RWPE1 (cell line): ENCODE measurements around the gene UBE2F.

ENCODE experiments used
- CTCF ChIA-PET: fragments of 350-600 bp; sonication (Branson Sonifier 250); formaldehyde crosslinking; extraction: SDS; loops from one replicate; lab custom pipeline; 2021; lab: Yijun Ruan, JAX
- POLR2A ChIA-PET: fragments of 400-600 bp; formaldehyde crosslinking; extraction: SDS; loops from one replicate; lab custom pipeline; 2020; ENCODE audit warnings: antibody characterized with exemption; ENCODE audit not compliant: low non-redundant PET; lab: Yijun Ruan, JAX
- DNase-seq: peaks from one replicate; pipeline ENCODE4 v3.0.0; 2012; ENCODE audit warnings: low spot score
- H3K27ac ChIP-seq: fragments of 450-650 bp; 2 replicates; pipeline ENCODE4 v1.5.1; 2017
- CTCF ChIP-seq: fragments of 450-650 bp; conservative IDR thresholded peaks from 2 replicates; pipeline ENCODE4 v1.5.1; 2017; ENCODE audit warnings: low read depth, mild to moderate bottlenecking

Gene UBE2F

GRCh38 chr2:238080518-238080917 lies 113.7 kb downstream of the UBE2F start:
- CTCF ChIA-PET, result no interaction called here
- DNase-seq, result no peak
- POLR2A ChIA-PET, result no interaction called here
- TF ChIP-seq CTCF, result no peak
- no peak overlapping the region for H3K27ac ChIP-seq

- TF ChIP-seq CTCF, result no peak
Observed at GRCh38 chr2:238081150-238081549, 114.3 kb downstream of the UBE2F start.

GRCh38 chr2:238081561-238081960 lies 114.7 kb downstream of the UBE2F start:
- DNase-seq, result no peak
- TF ChIP-seq CTCF, result no peak
- POLR2A ChIA-PET, result no interaction called here
- CTCF ChIA-PET, result interaction anchor here (0.8 kb wide), 1 partner anchor 9 kb away, joined by 4 read pairs; no protein-coding TSS in a partner anchor
- no peak overlapping the region for H3K27ac ChIP-seq

More at GRCh38 chr2:238081150-238081549, 114.3 kb downstream of the UBE2F start:
- no peak for DNase-seq
- ChIA-PET CTCF (interaction anchor here (0.8 kb wide), 1 partner anchor 10 kb away, joined by 4 read pairs; no protein-coding TSS in a partner anchor), POLR2A (no interaction called here)
- H3K27ac ChIP-seq, result no peak overlapping the region

GRCh38 chr2:238082151-238082550 lies 115.3 kb downstream of the UBE2F start:
- ChIA-PET POLR2A (no interaction called here), CTCF (no interaction called here)
- no peak for TF ChIP-seq CTCF
- no peak overlapping the region for H3K27ac ChIP-seq
- DNase-seq, result no peak

- no peak overlapping the region for H3K27ac ChIP-seq
- POLR2A ChIA-PET, result no interaction called here
- CTCF ChIA-PET, result interaction anchor here (0.6 kb wide), 1 partner anchor 160 kb away, joined by 4 read pairs; no protein-coding TSS in a partner anchor
- TF ChIP-seq CTCF, result no peak
- DNase-seq, result no peak
Observed at GRCh38 chr2:238082827-238083226, 116.0 kb downstream of the UBE2F start.

- TF ChIP-seq CTCF, result no peak
- no peak for DNase-seq
- ChIA-PET CTCF (no interaction called here), POLR2A (no interaction called here)
- H3K27ac ChIP-seq, result no peak overlapping the region
Observed at GRCh38 chr2:238083919-238084318, 117.1 kb downstream of the UBE2F start.
